Measurements from ENCODE around the gene PIK3AP1.

GRCh38 chr10:96655461-96656197, 64.7 kb downstream of the PIK3AP1 start:
- TF ChIP-seq CTCF (IDR thresholded peaks at IDR 0.05) (no peak), POLR2A (IDR thresholded peaks at IDR 0.05) (no peak)

All from uterus (tissue), 2 donors.